ENCODE data around the gene CAMK1D. TPM values are rescaled to one million over a fixed set of nuclear protein-coding genes. Genes with fewer than 3 reads are reported as not detected.

CAMK1D gene
- total and polyA plus RNA-seq, 2 of the 8 experiments (the other 6 are each of a cell fraction or from before 2014, with no cell fraction given) = 3.5 to 10.6 TPM

- Histone ChIP-seq H3K23ac (ENCODE audit: insufficient read length) (no peak overlapping the region), H3K27ac (ENCODE audit: low read depth, low read length) (no peak overlapping the region), H3K9ac (replicated peaks in 1 of 4; ENCODE audit: extremely low read depth in 1 of 4, low read depth in 3 of 4, low read length in 3 of 4) (no peak overlapping the region), H3K9me3 (ENCODE audit: insufficient read depth in 2 of 2, low read depth in 1 of 2, low read length in 1 of 2) (0 out of 4 replicates have a peak, but pooled peaks cover 0 to under 1% of the 10 kb centered on the region in 2 experiments), H3K79me1 (ENCODE audit: low read depth, low read length) (no peaks in the 10 kb centered on the region; the same call in 1 of the 2 replicates), H2BK120ac (replicated peaks; ENCODE audit: low read depth, low read length) (no peak overlapping the region), H4K5ac (ENCODE audit: insufficient read length, low read depth, low read length) (no peak overlapping the region), H3K36me3 (ENCODE audit: control insufficient read depth in 2 of 4, insufficient read depth in 4 of 4, low read length in 3 of 4) (no peaks in the 10 kb centered on the region; a peak in 1 of 8 replicates), H2BK20ac (ENCODE audit: low read length) (no peak overlapping the region), H2BK12ac (ENCODE audit: low read depth, low read length) (no peak overlapping the region), H3K4me2 (ENCODE audit: insufficient read depth in 1 of 2, low read depth in 2 of 2, low read length in 2 of 2) (no peak overlapping the region), H3K18ac (ENCODE audit: extremely low read depth, low read length) (no peak overlapping the region), H3K27me3 (replicated peaks in 1 of 4; ENCODE audit: control insufficient read depth in 3 of 4, extremely low read depth in 1 of 4, insufficient read depth in 3 of 4, low read length in 3 of 4) (no peaks in the 10 kb centered on the region), H3K14ac (ENCODE audit: insufficient read length) (no peak overlapping the region), H4K8ac (ENCODE audit: extremely low read depth, insufficient read depth, low read length) (no peak overlapping the region), H2AK5ac (ENCODE audit: low read depth, low read length) (no peak overlapping the region), H4K91ac (replicated peaks; ENCODE audit: insufficient read length, low read length) (no peak overlapping the region), H3K23me2 (ENCODE audit: low read depth, low read length) (no peaks in the 10 kb centered on the region), H3K4ac (replicated peaks; ENCODE audit: insufficient read length, low read depth, low read length) (no peak overlapping the region), H2BK15ac (ENCODE audit: low read length) (no peak overlapping the region), H2BK5ac (ENCODE audit: low read depth, low read length) (no peak overlapping the region), H3K4me3 (ENCODE audit: extremely low read depth in 1 of 4, insufficient read depth in 2 of 4, low read depth in 3 of 4, low read length in 4 of 4) (no peak overlapping the region), H3K79me2 (ENCODE audit: control insufficient read depth in 1 of 2, insufficient read depth in 2 of 2, low read length in 2 of 2) (no peaks in the 10 kb centered on the region), H4K20me1 (replicated peaks in 1 of 2; ENCODE audit: control insufficient read depth in 1 of 2, insufficient read depth in 2 of 2, low read length in 2 of 2) (no peaks in the 10 kb centered on the region), H3K4me1 (replicated peaks in 1 of 4; ENCODE audit: control insufficient read depth in 3 of 4, insufficient read depth in 4 of 4, low read length in 3 of 4) (no peaks in the 10 kb centered on the region; a peak in 1 of 7 replicates), H2AFZ (ENCODE audit: low read length) (no peak overlapping the region), H3K56ac (replicated peaks; ENCODE audit: insufficient read length, low read depth, low read length) (no peak overlapping the region)
- TF ChIP-seq BCL11A (IDR thresholded peaks at IDR 0.05; ENCODE audit: low read depth in 2 of 2, low read length in 2 of 2) = no peak
- DNase-seq (ENCODE audit: low read depth in 1 of 2, low spot score in 2 of 2) (no peak), FAIRE-seq (no peak)
- WGBS, 2 experiments (ENCODE audit: extremely low coverage in 1 of 2, insufficient coverage in 1 of 2, insufficient read length in 1 of 2, insufficient replicate concordance in 2 of 2, low coverage in 1 of 2, low lambda C conversion rate in 2 of 2, missing lambda C conversion rate in 1 of 2) = 82% methylated on average over 5 of the region's 5 CpGs; no CpG with 5 or more reads in 1 of the 2 experiments
- ChIA-PET CTCF (ENCODE audit: partially characterized antibody) (interaction anchor here (0.6 kb wide), 1 partner anchor 219 kb away, joined by 3 read pairs; no protein-coding TSS in a partner anchor), POLR2A (ENCODE audit: partially characterized antibody) (no interaction called here)
Observed at GRCh38 chr10:12556039-12556438, 206.7 kb downstream of the CAMK1D start.

All from H1 (cell line).